GM23338 (cell line): ENCODE measurements around the gene GNAT2. TPM values are rescaled to one million over a fixed set of nuclear protein-coding genes. Genes with fewer than 3 reads are reported as not detected.

Experiments used
- ATAC-seq: fragments of 200-7000 bp; cut with Tn5 transposase; 3 replicates; pipeline ENCODE4 v1.9.1; 2020
- DNase-seq: peaks from one replicate; pipeline ENCODE4 v3.0.0-alpha.2; 2015; ENCODE audit warnings: low spot score
- H2AFZ ChIP-seq: fragments of 200-600 bp; sonication (generic); 2 replicates; pipeline ENCODE4 v1.8.0; 2016; ENCODE audit warnings: antibody characterized with exemption, mild to moderate bottlenecking, moderate library complexity
- H3F3A ChIP-seq: fragments of 200-600 bp; sonication (generic); replicated peaks from 2 replicates; pipeline ENCODE4 v1.8.0; 2017; ENCODE audit warnings: antibody characterized with exemption, mixed run types, low read depth
- H3K27ac ChIP-seq: fragments of 200-600 bp; sonication (generic); 2 replicates; pipeline ENCODE4 v1.6.1; 2016; ENCODE audit warnings: low read depth
- H3K27me3 ChIP-seq: fragments of 200-600 bp; sonication (generic); 2 replicates; pipeline ENCODE4 v1.8.0; 2016; ENCODE audit warnings: mild to moderate bottlenecking, mixed run types, moderate library complexity; ENCODE audit not compliant: insufficient read depth
- H3K36me3 ChIP-seq: fragments of 200-600 bp; sonication (generic); 2 replicates; pipeline ENCODE4 v1.8.0; 2016; ENCODE audit warnings: mild to moderate bottlenecking; ENCODE audit not compliant: insufficient read depth
- H3K4me1 ChIP-seq: fragments of 200-600 bp; sonication (generic); 2 replicates; pipeline ENCODE4 v1.8.0; 2016; ENCODE audit warnings: mild to moderate bottlenecking, moderate library complexity; ENCODE audit not compliant: insufficient read depth
- H3K4me2 ChIP-seq: fragments of 200-600 bp; sonication (generic); 2 replicates; pipeline ENCODE4 v1.7.1; 2017; ENCODE audit warnings: mixed run types
- H3K4me3 ChIP-seq: fragments of 200-600 bp; sonication (generic); 2 replicates; pipeline ENCODE4 v1.6.1; 2016; ENCODE audit warnings: mixed run types
- H3K79me2 ChIP-seq: fragments of 200-600 bp; sonication (generic); replicated peaks from 2 replicates; pipeline ENCODE4 v1.8.0; 2017; ENCODE audit warnings: mild to moderate bottlenecking; ENCODE audit not compliant: insufficient read depth
- H3K9me2 ChIP-seq: fragments of 200-600 bp; sonication (generic); 2 replicates; pipeline ENCODE4 v1.8.0; 2017; ENCODE audit not compliant: insufficient read depth
- H4K20me1 ChIP-seq: fragments of 200-600 bp; sonication (generic); replicated peaks from 2 replicates; pipeline ENCODE4 v1.8.0; 2017; ENCODE audit warnings: mild to moderate bottlenecking; ENCODE audit not compliant: insufficient read depth
- H3K27ac Mint-ChIP-seq: 2 replicates; pipeline ENCODE4 v1.8.0; 2020; ENCODE audit warnings: inconsistent platforms, mild to moderate bottlenecking, moderate library complexity, mixed read lengths
- H3K27me3 Mint-ChIP-seq: 3 replicates; pipeline ENCODE4 v1.8.0; 2022; ENCODE audit warnings: low read depth, mild to moderate bottlenecking, moderate library complexity, mixed read lengths, inconsistent platforms; ENCODE audit not compliant: insufficient read depth, poor library complexity
- H3K36me3 Mint-ChIP-seq: 3 replicates; pipeline ENCODE4 v1.8.0; 2021; ENCODE audit warnings: low read depth, mild to moderate bottlenecking, inconsistent platforms, moderate library complexity, mixed read lengths
- H3K4me1 Mint-ChIP-seq: 3 replicates; pipeline ENCODE4 v1.8.0; 2020; ENCODE audit warnings: mild to moderate bottlenecking, inconsistent platforms, mixed read lengths
- H3K4me3 Mint-ChIP-seq: 3 replicates; pipeline ENCODE4 v1.8.0; 2021; ENCODE audit warnings: moderate library complexity, mild to moderate bottlenecking, inconsistent platforms, mixed read lengths
- H3K9me3 Mint-ChIP-seq: 3 replicates; pipeline ENCODE4 v1.8.0; 2020; ENCODE audit warnings: moderate library complexity, mild to moderate bottlenecking, inconsistent platforms, mixed read lengths
- STAT1 ChIP-seq: IDR thresholded peaks from one replicate; pipeline ENCODE4 v1.6.1; 2016; ENCODE audit warnings: antibody characterized with exemption; ENCODE audit not compliant: unreplicated experiment
- ZNF331 ChIP-seq: fragments of 250-450 bp; sonication (Bioruptor Pico); IDR thresholded peaks from 2 replicates; pipeline ENCODE4 v1.5.0; 2020; ENCODE audit warnings: low read depth, mild to moderate bottlenecking, moderate library complexity
- polyA plus RNA-seq: library from polyadenylated mRNA; unstranded; fragments of >200 nt; fragmentation: Nextera tagmentation; extraction: Ambion mirVana; gene quantifications from 2 replicates; pipeline ENCODE4 v1.2.1, GENCODE V29; 2016
- total RNA-seq: library from RNA; depleted of rRNA; stranded (reverse); fragments of >200 nt; shearing (Covaris generic); gene quantifications from 2 replicates; pipeline ENCODE4 v1.2.3, GENCODE V29; 2014
- TF ChIP-seq, protein P1 (sequence below): fragments of 250-450 bp; sonication (Bioruptor Pico); IDR thresholded peaks from 2 replicates; pipeline ENCODE4 v1.5.0; 2020; ENCODE audit warnings: mild to moderate bottlenecking, moderate library complexity
- TF ChIP-seq, protein P2 (sequence below), 2 experiments: fragments of 200-600 bp in 1 of 2; sonication (generic) in 1 of 2; conservative IDR thresholded peaks; 2 replicates each; pipeline versions ENCODE4 v1.5.1 to v1.6.1; 2016 to 2017; ENCODE audit warnings: antibody characterized with exemption in 2 of 2, low read depth in 2 of 2, mild to moderate bottlenecking in 2 of 2, moderate library complexity in 1 of 2

The GNAT2 gene
- total and polyA plus RNA-seq, 2 experiments from 2014 or later: 0.21 TPM; not detected in 1

DNA sequence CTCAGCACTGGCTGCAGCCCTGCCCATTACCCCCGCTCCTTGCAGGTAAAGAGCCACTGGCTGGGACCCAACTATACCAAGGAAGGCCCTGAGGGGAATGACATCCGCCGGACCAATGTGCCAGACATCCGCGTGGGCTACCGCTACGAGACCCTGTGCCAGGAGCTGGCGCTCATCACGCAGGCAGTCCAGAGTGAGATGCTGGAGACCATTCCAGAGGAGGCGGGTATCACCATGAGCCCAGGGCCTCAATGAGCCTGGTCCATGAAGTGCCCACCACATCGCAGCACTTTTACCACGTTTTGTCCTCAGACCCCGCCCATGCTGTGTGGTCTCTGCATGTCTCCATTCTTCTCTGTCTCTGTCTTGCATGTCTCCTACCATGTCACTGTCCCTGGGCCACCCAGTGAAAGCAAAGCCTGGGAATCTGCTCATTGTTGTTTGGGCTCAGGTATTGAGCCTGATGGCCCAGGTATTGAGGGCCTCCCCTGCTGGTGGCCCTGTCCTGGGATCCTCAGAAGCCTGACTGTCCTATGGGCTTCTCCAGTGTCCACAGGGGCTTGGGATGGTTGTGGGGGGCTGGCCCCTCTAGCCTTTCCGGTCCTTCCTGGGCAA is 11.6 kb upstream of the GNAT2 start:
- Histone ChIP-seq H3K4me1 (peaks cover 2% of the 10 kb centered on the region), H3K9me2 (no peaks in the 10 kb centered on the region), H3K36me3 (peaks cover 4% of the 10 kb centered on the region; the same call in 1 of the 2 replicates), H3F3A (no peaks in the 10 kb centered on the region), H3K27ac (no peak overlapping the region), H3K4me3 (no peak overlapping the region), H4K20me1 (no peaks in the 10 kb centered on the region), H3K4me2 (no peak overlapping the region), H3K79me2 (no peaks in the 10 kb centered on the region), H3K27me3 (no peaks in the 10 kb centered on the region), H2AFZ (no peak overlapping the region)
- TF ChIP-seq, protein P1, sequence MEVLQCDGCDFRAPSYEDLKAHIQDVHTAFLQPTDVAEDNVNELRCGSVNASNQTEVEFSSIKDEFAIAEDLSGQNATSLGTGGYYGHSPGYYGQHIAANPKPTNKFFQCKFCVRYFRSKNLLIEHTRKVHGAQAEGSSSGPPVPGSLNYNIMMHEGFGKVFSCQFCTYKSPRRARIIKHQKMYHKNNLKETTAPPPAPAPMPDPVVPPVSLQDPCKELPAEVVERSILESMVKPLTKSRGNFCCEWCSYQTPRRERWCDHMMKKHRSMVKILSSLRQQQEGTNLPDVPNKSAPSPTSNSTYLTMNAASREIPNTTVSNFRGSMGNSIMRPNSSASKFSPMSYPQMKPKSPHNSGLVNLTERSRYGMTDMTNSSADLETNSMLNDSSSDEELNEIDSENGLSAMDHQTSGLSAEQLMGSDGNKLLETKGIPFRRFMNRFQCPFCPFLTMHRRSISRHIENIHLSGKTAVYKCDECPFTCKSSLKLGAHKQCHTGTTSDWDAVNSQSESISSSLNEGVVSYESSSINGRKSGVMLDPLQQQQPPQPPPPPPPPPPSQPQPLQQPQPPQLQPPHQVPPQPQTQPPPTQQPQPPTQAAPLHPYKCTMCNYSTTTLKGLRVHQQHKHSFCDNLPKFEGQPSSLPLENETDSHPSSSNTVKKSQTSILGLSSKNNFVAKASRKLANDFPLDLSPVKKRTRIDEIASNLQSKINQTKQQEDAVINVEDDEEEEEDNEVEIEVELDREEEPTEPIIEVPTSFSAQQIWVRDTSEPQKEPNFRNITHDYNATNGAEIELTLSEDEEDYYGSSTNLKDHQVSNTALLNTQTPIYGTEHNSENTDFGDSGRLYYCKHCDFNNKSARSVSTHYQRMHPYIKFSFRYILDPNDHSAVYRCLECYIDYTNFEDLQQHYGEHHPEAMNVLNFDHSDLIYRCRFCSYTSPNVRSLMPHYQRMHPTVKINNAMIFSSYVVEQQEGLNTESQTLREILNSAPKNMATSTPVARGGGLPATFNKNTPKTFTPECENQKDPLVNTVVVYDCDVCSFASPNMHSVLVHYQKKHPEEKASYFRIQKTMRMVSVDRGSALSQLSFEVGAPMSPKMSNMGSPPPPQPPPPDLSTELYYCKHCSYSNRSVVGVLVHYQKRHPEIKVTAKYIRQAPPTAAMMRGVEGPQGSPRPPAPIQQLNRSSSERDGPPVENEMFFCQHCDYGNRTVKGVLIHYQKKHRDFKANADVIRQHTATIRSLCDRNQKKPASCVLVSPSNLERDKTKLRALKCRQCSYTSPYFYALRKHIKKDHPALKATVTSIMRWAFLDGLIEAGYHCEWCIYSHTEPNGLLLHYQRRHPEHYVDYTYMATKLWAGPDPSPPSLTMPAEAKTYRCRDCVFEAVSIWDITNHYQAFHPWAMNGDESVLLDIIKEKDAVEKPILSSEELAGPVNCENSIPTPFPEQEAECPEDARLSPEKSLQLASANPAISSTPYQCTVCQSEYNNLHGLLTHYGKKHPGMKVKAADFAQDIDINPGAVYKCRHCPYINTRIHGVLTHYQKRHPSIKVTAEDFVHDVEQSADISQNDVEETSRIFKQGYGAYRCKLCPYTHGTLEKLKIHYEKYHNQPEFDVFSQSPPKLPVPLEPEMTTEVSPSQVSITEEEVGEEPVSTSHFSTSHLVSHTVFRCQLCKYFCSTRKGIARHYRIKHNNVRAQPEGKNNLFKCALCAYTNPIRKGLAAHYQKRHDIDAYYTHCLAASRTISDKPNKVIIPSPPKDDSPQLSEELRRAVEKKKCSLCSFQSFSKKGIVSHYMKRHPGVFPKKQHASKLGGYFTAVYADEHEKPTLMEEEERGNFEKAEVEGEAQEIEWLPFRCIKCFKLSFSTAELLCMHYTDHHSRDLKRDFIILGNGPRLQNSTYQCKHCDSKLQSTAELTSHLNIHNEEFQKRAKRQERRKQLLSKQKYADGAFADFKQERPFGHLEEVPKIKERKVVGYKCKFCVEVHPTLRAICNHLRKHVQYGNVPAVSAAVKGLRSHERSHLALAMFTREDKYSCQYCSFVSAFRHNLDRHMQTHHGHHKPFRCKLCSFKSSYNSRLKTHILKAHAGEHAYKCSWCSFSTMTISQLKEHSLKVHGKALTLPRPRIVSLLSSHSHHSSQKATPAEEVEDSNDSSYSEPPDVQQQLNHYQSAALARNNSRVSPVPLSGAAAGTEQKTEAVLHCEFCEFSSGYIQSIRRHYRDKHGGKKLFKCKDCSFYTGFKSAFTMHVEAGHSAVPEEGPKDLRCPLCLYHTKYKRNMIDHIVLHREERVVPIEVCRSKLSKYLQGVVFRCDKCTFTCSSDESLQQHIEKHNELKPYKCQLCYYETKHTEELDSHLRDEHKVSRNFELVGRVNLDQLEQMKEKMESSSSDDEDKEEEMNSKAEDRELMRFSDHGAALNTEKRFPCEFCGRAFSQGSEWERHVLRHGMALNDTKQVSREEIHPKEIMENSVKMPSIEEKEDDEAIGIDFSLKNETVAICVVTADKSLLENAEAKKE (CRISPR knock-in tag): no peak
- TF ChIP-seq STAT1: no peak
- Mint-ChIP-seq H3K27ac (no peak overlapping the region), H3K9me3 (no peaks in the 10 kb centered on the region), H3K4me3 (no peak overlapping the region), H3K27me3 (peaks cover 4% of the 10 kb centered on the region), H3K36me3 (peaks cover 27% of the 10 kb centered on the region), H3K4me1 (peaks cover 23% of the 10 kb centered on the region)
- no peak for DNase-seq
- ATAC-seq: no peak

DNA sequence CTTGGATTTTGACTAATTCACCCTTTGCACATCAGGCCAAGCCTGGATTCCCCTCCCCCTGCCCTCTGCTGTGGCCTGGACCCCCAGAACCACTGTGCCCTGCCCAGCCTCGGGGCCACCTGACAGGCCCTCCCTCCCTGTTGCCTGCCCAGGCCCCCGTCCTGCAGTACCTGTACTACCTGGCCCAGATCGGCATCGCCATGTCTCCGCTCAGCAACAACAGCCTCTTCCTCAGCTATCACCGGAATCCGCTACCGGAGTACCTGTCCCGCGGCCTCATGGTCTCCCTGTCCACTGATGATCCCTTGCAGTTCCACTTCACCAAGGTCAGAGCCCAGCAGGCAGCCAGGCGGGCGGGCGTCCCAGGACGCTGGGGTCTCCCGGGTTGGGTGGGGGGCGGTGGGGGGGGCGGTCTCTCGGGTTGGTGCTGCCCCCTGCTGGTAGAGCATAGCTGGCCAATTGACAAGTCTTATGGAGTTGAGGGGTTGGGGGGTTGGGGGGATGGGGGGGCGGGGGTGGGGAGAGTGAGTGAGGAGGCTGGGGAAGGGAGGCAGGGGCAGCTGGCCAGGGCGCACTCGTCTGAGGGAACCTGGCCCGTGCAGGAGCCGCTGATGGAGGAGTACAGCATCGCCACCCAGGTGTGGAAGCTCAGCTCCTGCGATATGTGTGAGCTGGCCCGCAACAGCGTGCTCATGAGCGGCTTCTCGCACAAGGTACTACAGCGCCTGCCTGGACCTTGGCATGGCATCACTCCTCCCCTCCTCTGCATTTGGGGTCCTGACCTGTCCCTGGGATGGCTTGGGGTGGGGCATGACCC is 10.9 kb upstream of the GNAT2 start:
- Histone ChIP-seq H3K4me2 (no peak overlapping the region), H4K20me1 (no peaks in the 10 kb centered on the region), H3K27ac (peak overlapping the region; percentile 55; the same call in 1 of the 2 replicates), H3K27me3 (no peaks in the 10 kb centered on the region), H3F3A (no peaks in the 10 kb centered on the region), H3K9me2 (no peaks in the 10 kb centered on the region), H3K79me2 (no peaks in the 10 kb centered on the region), H3K4me1 (no peaks in the 10 kb centered on the region), H2AFZ (no peak overlapping the region), H3K4me3 (no peak overlapping the region), H3K36me3 (peaks cover 4% of the 10 kb centered on the region; the same call in 1 of the 2 replicates)
- TF ChIP-seq, protein P2, sequence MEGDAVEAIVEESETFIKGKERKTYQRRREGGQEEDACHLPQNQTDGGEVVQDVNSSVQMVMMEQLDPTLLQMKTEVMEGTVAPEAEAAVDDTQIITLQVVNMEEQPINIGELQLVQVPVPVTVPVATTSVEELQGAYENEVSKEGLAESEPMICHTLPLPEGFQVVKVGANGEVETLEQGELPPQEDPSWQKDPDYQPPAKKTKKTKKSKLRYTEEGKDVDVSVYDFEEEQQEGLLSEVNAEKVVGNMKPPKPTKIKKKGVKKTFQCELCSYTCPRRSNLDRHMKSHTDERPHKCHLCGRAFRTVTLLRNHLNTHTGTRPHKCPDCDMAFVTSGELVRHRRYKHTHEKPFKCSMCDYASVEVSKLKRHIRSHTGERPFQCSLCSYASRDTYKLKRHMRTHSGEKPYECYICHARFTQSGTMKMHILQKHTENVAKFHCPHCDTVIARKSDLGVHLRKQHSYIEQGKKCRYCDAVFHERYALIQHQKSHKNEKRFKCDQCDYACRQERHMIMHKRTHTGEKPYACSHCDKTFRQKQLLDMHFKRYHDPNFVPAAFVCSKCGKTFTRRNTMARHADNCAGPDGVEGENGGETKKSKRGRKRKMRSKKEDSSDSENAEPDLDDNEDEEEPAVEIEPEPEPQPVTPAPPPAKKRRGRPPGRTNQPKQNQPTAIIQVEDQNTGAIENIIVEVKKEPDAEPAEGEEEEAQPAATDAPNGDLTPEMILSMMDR (conservative IDR thresholded peaks at IDR 0.05; ENCODE audit: low read depth in 2 of 2): peak in 1 of 2 experiments; percentile 56; a peak in 2 of 4 replicates
- no peak for TF ChIP-seq ZNF331
- peaks cover 4% of the 10 kb centered on the region for H3K27me3 Mint-ChIP-seq
- H3K9me3 Mint-ChIP-seq: no peaks in the 10 kb centered on the region
- H3K4me3 Mint-ChIP-seq: no peak overlapping the region
- H3K36me3 Mint-ChIP-seq: peaks cover 27% of the 10 kb centered on the region
- peaks cover 19% of the 10 kb centered on the region for H3K4me1 Mint-ChIP-seq
- DNase-seq: peak; percentile 66
- peak; percentile 51 for ATAC-seq
- no peak overlapping the region for H3K27ac Mint-ChIP-seq
